Gastrocnemius medialis (tissue), 4 donors: ENCODE data around the gene ZBTB1.
A peak's percentile ranks its signal among the peaks of the same experiment; 100 is the strongest.

ENCODE experiments used
- CTCF ChIP-seq, 5 experiments: fragments of 450-650 bp in 3 of 5; fragments of 200-600 bp in 2 of 5; sonication (generic) in 2 of 5; IDR thresholded peaks in 4 of 5; conservative IDR thresholded peaks in 1 of 5; 1 replicate in 4 of 5; 2 replicates in 1 of 5; pipeline ENCODE4 v1.5.1; 2016 to 2019; ENCODE audit warnings: antibody characterized with exemption in 5 of 5, mild to moderate bottlenecking in 3 of 5, moderate library complexity in 3 of 5
- POLR2A ChIP-seq, 2 donors: fragments of 450-650 bp; IDR thresholded peaks; one replicate each; pipeline ENCODE4 v1.6.1; 2017; ENCODE audit warnings: antibody characterized with exemption in 2 of 2, mild to moderate bottlenecking in 2 of 2, moderate library complexity in 2 of 2

GRCh38 chr14:64541261-64541971, 36.8 kb downstream of the ZBTB1 start:
- TF ChIP-seq CTCF (IDR thresholded peaks at IDR 0.05 in 4 of 5, conservative IDR thresholded peaks at IDR 0.05 in 1 of 5) (peak in 3 of 5 experiments; percentile 15 to 21 (median 15)), POLR2A (IDR thresholded peaks at IDR 0.05) (no peak)
